Liver (tissue), 3 donors: Measurements from ENCODE around the gene MSI2.

Experiments
- CTCF ChIP-seq: fragments of 150-350 bp; IDR thresholded peaks from 2 replicates; pipeline ENCODE4 v1.5.1; 2017; ENCODE audit warnings: improper control_type of control experiment, low read depth, low read length; ENCODE audit not compliant: missing input control
- FOXA1 ChIP-seq: IDR thresholded peaks from 2 replicates; pipeline ENCODE4 v1.6.1; 2016; ENCODE audit warnings: antibody characterized with exemption
- HNF4A ChIP-seq, 2 donors: conservative IDR thresholded peaks; 2 replicates each; pipeline ENCODE4 v1.6.1; 2016; ENCODE audit warnings: antibody characterized with exemption in 2 of 2, mild to moderate bottlenecking in 2 of 2
- HNF4G ChIP-seq: IDR thresholded peaks from 2 replicates; pipeline ENCODE4 v1.6.1; 2016; ENCODE audit warnings: antibody characterized with exemption
- MAX ChIP-seq: IDR thresholded peaks from 2 replicates; pipeline ENCODE4 v1.6.1; 2016; ENCODE audit warnings: antibody characterized with exemption
- RAD21 ChIP-seq, 2 donors: IDR thresholded peaks; 2 replicates each; pipeline ENCODE4 v1.6.1; 2016; ENCODE audit warnings: antibody characterized with exemption in 2 of 2, mild to moderate bottlenecking in 2 of 2
- REST ChIP-seq: IDR thresholded peaks from 2 replicates; pipeline ENCODE4 v1.6.1; 2016; ENCODE audit warnings: antibody characterized with exemption, mild to moderate bottlenecking
- SP1 ChIP-seq: IDR thresholded peaks from 2 replicates; pipeline ENCODE4 v1.6.1; 2018; ENCODE audit warnings: antibody characterized with exemption, mild to moderate bottlenecking
- YY1 ChIP-seq: IDR thresholded peaks from 2 replicates; pipeline ENCODE4 v1.6.1; 2016; ENCODE audit warnings: antibody characterized with exemption, mild to moderate bottlenecking
- donor health status: healthy.
- donor health status: healthy.

- TF ChIP-seq REST = no peak
- no peak for TF ChIP-seq SP1
- TF ChIP-seq CTCF = no peak
- TF ChIP-seq HNF4G = no peak
- no peak for TF ChIP-seq FOXA1
- TF ChIP-seq RAD21 (IDR thresholded peaks at IDR 0.05) = peak in 1 of 2 donors; percentile 16
- TF ChIP-seq HNF4A (conservative IDR thresholded peaks at IDR 0.05) = no peak
- peak; percentile 30 for TF ChIP-seq YY1
- TF ChIP-seq MAX = no peak
These were observed at the start of gene MSI2 for GRCh38 chr17:57255776-57256681.
